HCT116 (cell line): ENCODE results near the gene LTB. TPM values are rescaled to one million over a fixed set of nuclear protein-coding genes. Genes with fewer than 3 reads are reported as not detected.

Experiments
- ATAC-seq: fragments of 200-7000 bp; cut with Tn5 transposase; 2 replicates; pipeline ENCODE4 v1.9.1; 2020; ENCODE audit warnings: mild to moderate bottlenecking, moderate library complexity
- BruUV-seq: library from RNA; stranded (reverse); fragments of 400-500 nt; replicated peaks from 2 replicates; lab custom pipeline; 2021; lab: Mats Ljungman, UMichigan
- CTCF ChIA-PET: fragments of 300-600 bp; sonication (Branson Sonifier 250); formaldehyde crosslinking; loops from one replicate; lab custom pipeline; 2021; ENCODE audit warnings: antibody characterized with exemption; lab: Charles Lee
- POLR2A ChIA-PET: fragments of 300-600, 350-600 bp; sonication (Branson Sonifier 250); formaldehyde crosslinking; loops from one replicate; lab custom pipeline; 2021; ENCODE audit warnings: antibody characterized with exemption; lab: Charles Lee
- RAD21 ChIA-PET, 2 experiments: fragments of 300-600 bp; sonication (Branson Sonifier 250); formaldehyde crosslinking; loops; one replicate each; lab custom pipeline; 2023; ENCODE audit warnings: low total read pairs in 2 of 2; ENCODE audit not compliant: uncharacterized antibody in 2 of 2, unreplicated experiment in 2 of 2, low non-redundant PET in 1 of 2; lab: Charles Lee
- DNase-seq: peaks from one replicate; pipeline ENCODE4 v3.0.0-alpha.2; 2010; ENCODE audit warnings: low read depth, low spot score
- H2AFZ ChIP-seq: fragments of 200-600 bp; shearing (Covaris generic), sonication (generic); 2 replicates; pipeline ENCODE4 v1.6.1; 2017; ENCODE audit warnings: low read depth, mixed run types, mixed read lengths, antibody characterized with exemption, low read length; ENCODE audit not compliant: poor library complexity, severe bottlenecking
- H3K27ac ChIP-seq: 2 replicates; pipeline ENCODE4 v1.5.1; 2012; ENCODE audit warnings: low read depth, low read length
- H3K27me3 ChIP-seq: fragments of 200-600 bp; sonication (generic); 2 replicates; pipeline ENCODE4 v1.6.1; 2016; ENCODE audit warnings: mixed run types, low read length, mixed read lengths; ENCODE audit not compliant: insufficient read depth
- H3K36me3 ChIP-seq, 2 experiments: fragments of 200-500 bp in 1 of 2; fragments of 200-600 bp in 1 of 2; sonication (Bioruptor generic) in 1 of 2; sonication (generic) in 1 of 2; 2 replicates each; pipeline versions ENCODE4 v1.5.1 to v1.6.1; 2014 to 2016; ENCODE audit warnings: low read length in 2 of 2, inconsistent platforms in 1 of 2, mixed read lengths in 1 of 2, mixed run types in 1 of 2; ENCODE audit not compliant: insufficient read depth in 2 of 2, control insufficient read depth in 1 of 2
- H3K4me1 ChIP-seq, 2 experiments: fragments of 200-600 bp in 1 of 2; sonication (generic) in 1 of 2; 2 replicates each; pipeline versions ENCODE4 v1.5.1 to v1.6.1; 2012 to 2017; ENCODE audit warnings: low read length in 2 of 2, inconsistent platforms in 1 of 2, mild to moderate bottlenecking in 1 of 2, mixed read lengths in 1 of 2, mixed run types in 1 of 2, moderate library complexity in 1 of 2; ENCODE audit not compliant: insufficient read depth in 2 of 2, control insufficient read depth in 1 of 2
- H3K4me2 ChIP-seq: fragments of 200-600 bp; sonication (generic); 2 replicates; pipeline ENCODE4 v1.6.1; 2017; ENCODE audit warnings: mixed run types, low read length, mixed read lengths
- H3K4me3 ChIP-seq, 2 experiments: fragments of 200-600 bp in 1 of 2; sonication (generic) in 1 of 2; replicated peaks in 1 of 2; 2 replicates each; pipeline ENCODE4 v1.5.1; 2011 to 2016; ENCODE audit warnings: low read length in 2 of 2, control low read depth in 1 of 2, low read depth in 1 of 2, mild to moderate bottlenecking in 1 of 2, mixed read lengths in 1 of 2, mixed run types in 1 of 2
- H3K79me2 ChIP-seq: fragments of 200-600 bp; sonication (generic); 2 replicates; pipeline ENCODE4 v1.6.1; 2017; ENCODE audit warnings: mild to moderate bottlenecking, mixed run types, low read length, moderate library complexity, mixed read lengths; ENCODE audit not compliant: insufficient read depth
- H3K9ac ChIP-seq: fragments of 200-600 bp; sonication (generic); 2 replicates; pipeline ENCODE4 v1.6.1; 2016; ENCODE audit warnings: low read length, mixed read lengths
- H3K9me2 ChIP-seq: fragments of 200-600 bp; sonication (generic), shearing (Covaris generic); 2 replicates; pipeline ENCODE4 v1.6.1; 2017; ENCODE audit warnings: mixed run types, mild to moderate bottlenecking, moderate library complexity; ENCODE audit not compliant: insufficient read depth
- H3K9me3 ChIP-seq, 2 experiments: fragments of 200-500 bp in 1 of 2; fragments of 200-600 bp in 1 of 2; sonication (Bioruptor generic) in 1 of 2; sonication (generic) in 1 of 2; 2 replicates each; pipeline ENCODE4 v1.6.1; 2014 to 2017; ENCODE audit warnings: low read length in 2 of 2, mixed read lengths in 2 of 2, inconsistent platforms in 1 of 2, low read depth in 1 of 2, mild to moderate bottlenecking in 1 of 2, mixed run types in 1 of 2, moderate library complexity in 1 of 2; ENCODE audit not compliant: control insufficient read depth in 1 of 2, insufficient read depth in 1 of 2
- H4K20me1 ChIP-seq: fragments of 200-600 bp; sonication (generic), shearing (Covaris generic); 2 replicates; pipeline ENCODE4 v1.6.1; 2017; ENCODE audit warnings: mixed run types, mild to moderate bottlenecking, moderate library complexity; ENCODE audit not compliant: insufficient read depth
- JUND ChIP-seq: IDR thresholded peaks from 2 replicates; pipeline ENCODE4 v1.6.1; 2012
- POLR2A ChIP-seq: IDR thresholded peaks from 2 replicates; pipeline ENCODE4 v1.7.0; 2011; ENCODE audit warnings: borderline replicate concordance; ENCODE audit not compliant: insufficient read depth, insufficient read length; ENCODE audit errors: extremely low read depth
- POLR2AphosphoS5 ChIP-seq: IDR thresholded peaks from 2 replicates; pipeline ENCODE4 v1.6.1; 2011; ENCODE audit warnings: mild to moderate bottlenecking, low read depth, low read length, moderate library complexity
- intact Hi-C: fragments of 100-400 bp; cut with micrococcal nuclease; formaldehyde crosslinking; loops from 2 replicates; pipeline ENCODE4 v1.10.0; 2022
- total RNA-seq: library from RNA; stranded (reverse); gene quantifications from one replicate; pipeline ENCODE4 v1.2.1, GENCODE V29; 2021; ENCODE audit not compliant: unreplicated experiment

LTB gene
- total RNA-seq, 1 experiment from 2014 or later: 0.64 TPM

- Histone ChIP-seq H2AFZ (no peak overlapping the region), H3K27ac (no peak overlapping the region), H3K9me3 (no peaks in the 10 kb centered on the region), H3K9me2 (no peaks in the 10 kb centered on the region), H3K4me2 (no peak overlapping the region), H4K20me1 (peaks cover 23% of the 10 kb centered on the region; the same call in 1 of the 2 replicates), H3K4me1 (no peaks in the 10 kb centered on the region), H3K27me3 (no peaks in the 10 kb centered on the region), H3K9ac (no peak overlapping the region), H3K4me3 (no peak overlapping the region), H3K36me3 (peaks cover 68 to 75% of the 10 kb centered on the region in 2 experiments), H3K79me2 (peaks cover 60% of the 10 kb centered on the region)
- ChIA-PET CTCF (no interaction called here), RAD21 (no interaction called here), POLR2A (no interaction called here)
- no TSS peak for BruUV-seq
- no peak for ATAC-seq
- intact Hi-C loops: no loop called here
- DNase-seq: no peak
- TF ChIP-seq POLR2AphosphoS5 (0 out of 2 replicates have a peak, but pooled peaks have one; percentile 10), JUND (no peak)
Measured at GRCh38 chr6:31533455-31533841, 48.8 kb downstream of the LTB start.

- Histone ChIP-seq H3K79me2 (peaks cover 54% of the 10 kb centered on the region), H3K27ac (no peak overlapping the region), H2AFZ (no peak overlapping the region), H3K9me3 (no peaks in the 10 kb centered on the region), H4K20me1 (peaks cover 25% of the 10 kb centered on the region; the same call in 1 of the 2 replicates), H3K4me1 (no peaks in the 10 kb centered on the region), H3K4me2 (no peak overlapping the region), H3K9me2 (no peaks in the 10 kb centered on the region), H3K9ac (no peak overlapping the region), H3K36me3 (peaks cover 63 to 70% of the 10 kb centered on the region in 2 experiments), H3K27me3 (no peaks in the 10 kb centered on the region), H3K4me3 (no peak overlapping the region)
- POLR2A ChIA-PET: interaction anchor here (0.7 to 1.0 kb wide), 2 partner anchors 35 to 128 kb away, joined by 3 to 8 read pairs; partner anchors contain the start of genes C6orf47 and MICB
- intact Hi-C loops: no loop called here
- no peak for DNase-seq
- TF ChIP-seq POLR2A: no peak
- 0 out of 2 replicates have a peak, but pooled peaks have one; percentile 10 for TF ChIP-seq POLR2AphosphoS5
- ATAC-seq: no peak
- CTCF ChIA-PET: no interaction called here
- no TSS peak for BruUV-seq
- RAD21 ChIA-PET: no interaction called here
Measured at GRCh38 chr6:31532644-31533454, 49.4 kb downstream of the LTB start.
